Measurements from ENCODE around the gene FUZ.

The FUZ gene

DNA sequence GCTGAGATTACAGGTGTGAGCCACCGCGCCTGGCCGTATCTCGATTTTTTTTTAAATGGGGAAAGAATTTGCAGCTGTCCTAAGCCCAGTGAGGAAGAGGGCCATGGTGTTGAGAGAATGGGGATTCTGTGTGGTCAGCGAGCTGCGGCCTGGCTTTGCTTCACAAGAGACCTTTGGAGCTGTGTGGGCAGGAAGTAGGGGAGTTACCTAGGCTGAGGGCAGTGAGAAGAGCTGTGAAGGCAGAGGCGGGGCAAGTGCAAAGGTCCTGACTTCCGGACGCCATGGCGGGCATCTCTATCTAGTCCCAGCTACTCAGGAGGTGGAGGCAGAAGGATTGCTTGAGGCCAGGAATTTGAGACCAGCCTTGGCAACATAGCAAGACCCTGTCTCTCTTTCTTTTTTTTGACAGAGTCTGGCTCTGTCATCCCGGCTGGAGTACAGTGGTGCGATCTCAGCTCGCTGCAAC lies 41.4 kb downstream of the FUZ start:
- TF ChIP-seq, protein P1, sequence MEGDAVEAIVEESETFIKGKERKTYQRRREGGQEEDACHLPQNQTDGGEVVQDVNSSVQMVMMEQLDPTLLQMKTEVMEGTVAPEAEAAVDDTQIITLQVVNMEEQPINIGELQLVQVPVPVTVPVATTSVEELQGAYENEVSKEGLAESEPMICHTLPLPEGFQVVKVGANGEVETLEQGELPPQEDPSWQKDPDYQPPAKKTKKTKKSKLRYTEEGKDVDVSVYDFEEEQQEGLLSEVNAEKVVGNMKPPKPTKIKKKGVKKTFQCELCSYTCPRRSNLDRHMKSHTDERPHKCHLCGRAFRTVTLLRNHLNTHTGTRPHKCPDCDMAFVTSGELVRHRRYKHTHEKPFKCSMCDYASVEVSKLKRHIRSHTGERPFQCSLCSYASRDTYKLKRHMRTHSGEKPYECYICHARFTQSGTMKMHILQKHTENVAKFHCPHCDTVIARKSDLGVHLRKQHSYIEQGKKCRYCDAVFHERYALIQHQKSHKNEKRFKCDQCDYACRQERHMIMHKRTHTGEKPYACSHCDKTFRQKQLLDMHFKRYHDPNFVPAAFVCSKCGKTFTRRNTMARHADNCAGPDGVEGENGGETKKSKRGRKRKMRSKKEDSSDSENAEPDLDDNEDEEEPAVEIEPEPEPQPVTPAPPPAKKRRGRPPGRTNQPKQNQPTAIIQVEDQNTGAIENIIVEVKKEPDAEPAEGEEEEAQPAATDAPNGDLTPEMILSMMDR (IDR thresholded peaks at IDR 0.05; ENCODE audit: insufficient read depth, missing control alignments) = no peak
- DNase-seq (ENCODE audit: insufficient read length, low spot score) = no peak
- no peak for FAIRE-seq

DNA sequence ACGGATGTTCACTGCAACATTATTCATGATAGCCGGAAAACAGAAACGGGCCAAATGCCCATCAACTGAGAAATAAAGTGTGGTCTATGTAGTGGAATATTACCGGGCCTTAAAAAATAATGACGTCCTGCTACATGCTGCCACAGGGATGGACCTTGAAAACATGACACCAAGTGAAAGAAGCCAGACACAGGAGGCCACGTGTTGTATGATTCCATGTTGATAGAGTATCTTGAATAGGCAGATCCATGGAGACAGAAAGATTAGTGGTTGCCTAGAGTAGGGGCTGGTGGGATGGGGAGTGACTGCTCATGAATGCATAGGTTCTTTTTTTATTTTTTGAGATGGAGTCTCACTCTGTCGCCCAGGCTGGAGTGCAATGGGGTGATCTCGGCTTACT lies 42.6 kb downstream of the FUZ start:
- TF ChIP-seq, protein P1 (IDR thresholded peaks at IDR 0.05; ENCODE audit: insufficient read depth, missing control alignments) = no peak
- DNase-seq (ENCODE audit: insufficient read length, low spot score) (no peak), FAIRE-seq (no peak)

DNA sequence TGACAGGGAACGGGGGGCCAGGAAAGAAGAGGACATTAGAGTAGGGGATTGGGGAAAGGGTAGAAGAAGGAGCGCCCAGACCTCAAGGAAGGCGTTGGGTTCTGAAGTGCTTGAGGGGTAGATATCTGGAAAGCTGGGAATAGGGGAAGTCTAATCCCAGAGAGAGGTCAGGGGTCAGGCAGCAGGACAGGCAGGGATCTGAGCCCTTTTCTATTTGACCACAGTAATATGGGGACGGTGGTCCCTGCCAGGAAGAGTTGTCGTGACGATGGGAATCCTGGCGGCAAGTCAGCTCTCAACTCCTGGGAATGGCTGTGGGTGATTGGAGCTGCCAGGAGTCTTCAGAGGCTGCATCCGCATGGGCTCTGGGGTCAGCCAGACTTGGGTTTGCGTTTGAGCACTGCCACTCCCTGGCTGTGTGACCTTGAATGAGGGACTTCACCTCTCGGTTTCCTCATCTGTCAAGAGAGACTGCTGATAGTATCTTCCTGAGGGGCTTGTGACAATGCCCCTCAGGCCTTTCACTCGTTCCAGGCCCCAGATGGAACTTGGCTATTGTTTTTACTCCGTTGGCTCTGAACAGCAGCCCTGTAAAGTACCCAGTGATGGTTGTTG lies 45.0 kb downstream of the FUZ start:
- FAIRE-seq (no peak), DNase-seq (ENCODE audit: insufficient read length, low spot score) (no peak)
- TF ChIP-seq, protein P1 (IDR thresholded peaks at IDR 0.05; ENCODE audit: insufficient read depth, missing control alignments) = no peak

DNA sequence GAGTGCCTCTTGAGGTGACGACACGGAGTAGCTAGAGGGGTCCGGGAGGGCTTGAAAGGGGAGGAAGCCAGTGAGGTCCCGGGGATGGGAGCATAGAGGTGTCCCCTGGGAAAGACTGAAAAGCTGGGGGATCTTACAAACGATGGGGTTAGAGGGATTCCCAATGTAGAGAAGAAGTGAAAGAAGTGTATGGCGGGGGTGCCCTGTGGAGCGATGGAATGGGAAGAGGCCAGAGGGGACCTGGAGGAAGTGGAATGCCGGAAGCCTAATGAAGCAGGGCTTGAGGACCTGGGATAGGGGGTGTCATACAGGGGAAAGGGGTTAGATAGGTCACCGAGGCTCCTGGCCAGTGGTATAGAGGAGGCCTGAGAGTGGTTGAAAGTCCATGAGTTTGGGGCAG lies 45.7 kb downstream of the FUZ start:
- no peak for DNase-seq (ENCODE audit: insufficient read length, low spot score)
- FAIRE-seq = no peak
- TF ChIP-seq, protein P1 (IDR thresholded peaks at IDR 0.05; ENCODE audit: insufficient read depth, missing control alignments) = no peak

DNA sequence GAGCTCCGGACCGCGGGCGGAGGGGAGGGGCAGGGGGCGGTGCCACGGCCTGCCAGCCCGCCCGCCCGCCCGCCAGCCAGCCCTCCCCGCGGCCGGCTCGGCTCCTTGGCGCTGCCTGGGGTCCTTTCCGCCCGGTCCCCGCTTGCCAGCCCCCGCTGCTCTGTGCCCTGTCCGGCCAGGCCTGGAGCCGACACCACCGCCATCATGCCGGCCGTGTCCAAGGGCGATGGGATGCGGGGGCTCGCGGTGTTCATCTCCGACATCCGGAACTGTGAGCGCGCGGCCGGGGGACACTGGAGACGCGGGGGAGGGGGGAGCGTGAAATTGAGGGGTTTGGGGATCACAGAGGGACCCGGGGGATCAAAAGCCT lies 46.2 kb downstream of the FUZ start, which contains the start of gene AP2A1:
AP2A1 (plus strand) TSS at position 72 of the 370 bp plus-strand sequence; CDS start at position 205, 133 bp downstream.
- DNase-seq (ENCODE audit: insufficient read length, low spot score) (no peak), FAIRE-seq (no peak)
- TF ChIP-seq, protein P1 (IDR thresholded peaks at IDR 0.05; ENCODE audit: insufficient read depth, missing control alignments) = no peak

DNA sequence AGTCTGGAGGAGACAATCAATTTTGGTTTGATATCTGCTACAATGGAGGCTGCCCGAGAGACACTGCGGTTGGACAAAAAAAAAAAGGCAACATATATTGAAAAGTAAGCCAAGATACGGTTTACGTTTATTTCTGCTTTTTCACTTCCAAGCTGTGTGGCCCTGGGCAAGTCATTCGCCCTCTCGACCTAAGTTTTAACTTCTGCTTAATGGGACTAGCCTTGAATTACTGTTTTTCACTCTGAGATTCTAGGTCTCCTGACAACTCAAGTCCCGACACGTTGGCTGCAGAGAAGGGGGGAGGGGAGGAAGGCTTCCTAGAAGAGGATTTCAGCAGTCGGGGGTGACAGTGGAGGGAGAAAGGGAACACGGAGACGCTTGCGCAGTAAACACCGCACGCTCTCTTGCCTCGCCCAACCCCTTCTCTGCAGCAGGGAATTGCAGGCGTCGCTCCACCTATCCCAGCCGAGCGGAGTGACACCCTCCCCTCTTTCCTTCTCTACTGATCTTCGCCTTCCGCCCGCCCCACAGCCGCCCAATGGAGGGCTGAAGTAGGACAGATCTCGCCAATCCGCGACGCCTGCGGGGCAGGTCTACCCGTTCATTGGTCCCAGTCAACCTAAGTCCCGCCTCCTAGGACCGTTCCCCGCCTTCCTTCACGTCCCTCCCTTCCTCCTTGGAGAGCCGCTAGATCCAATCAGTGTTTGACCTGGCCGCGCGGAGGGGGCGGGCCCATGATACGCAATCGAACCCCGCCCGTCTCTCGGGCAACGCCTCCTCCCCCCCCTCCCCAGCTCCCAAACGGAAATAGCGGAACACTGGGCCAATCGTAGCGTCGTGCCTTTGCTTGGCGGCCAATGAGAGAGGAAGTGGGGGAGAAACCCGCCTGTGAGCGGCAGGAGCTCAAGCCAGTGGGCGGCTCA lies 46.8 kb downstream of the FUZ start:
- no peak for FAIRE-seq
- peak; percentile 91 for DNase-seq (ENCODE audit: insufficient read length, low spot score)
- TF ChIP-seq, protein P1 (IDR thresholded peaks at IDR 0.05; ENCODE audit: insufficient read depth, missing control alignments) = no peak

Data from D721Med (cell line).